GM08714 (cell line): Measurements from ENCODE around the gene MBP.

Experiments
- H3K4me3 ChIP-seq: fragments of 200-500 bp; sonication (Bioruptor generic); 2 replicates; pipeline ENCODE4 v1.5.1; 2014; ENCODE audit warnings: mild to moderate bottlenecking, low read length, inconsistent platforms
- ZNF274 ChIP-seq: IDR thresholded peaks from 2 replicates; pipeline ENCODE4 v1.6.1; 2012; ENCODE audit warnings: mild to moderate bottlenecking, low read depth, low read length

The MBP gene

GRCh38 chr18:77070627-77071026, 62.0 kb downstream of the MBP start:
- TF ChIP-seq ZNF274, result no peak
- H3K4me3 ChIP-seq, result no peak overlapping the region

DNA sequence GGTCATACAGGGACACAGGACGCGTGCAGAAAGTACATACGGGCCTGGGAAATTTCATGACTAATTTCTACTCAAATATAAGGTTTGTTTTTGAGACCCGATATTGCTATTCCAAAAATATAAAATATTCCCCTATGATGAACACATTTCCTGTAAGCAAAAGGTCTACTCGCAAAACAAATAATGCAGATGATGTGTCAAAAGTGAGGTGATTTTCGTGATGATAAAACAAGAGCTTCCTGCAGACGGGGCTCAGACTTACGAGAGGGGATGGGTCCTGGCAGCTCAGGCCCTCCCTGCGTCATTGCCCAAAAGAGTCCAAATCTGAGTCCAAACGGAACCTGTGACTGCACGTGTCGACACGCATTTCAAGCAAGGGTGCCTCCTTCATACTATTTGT, 62.7 kb downstream of the MBP start:
- H3K4me3 ChIP-seq, result no peak overlapping the region
- TF ChIP-seq ZNF274, result no peak

DNA sequence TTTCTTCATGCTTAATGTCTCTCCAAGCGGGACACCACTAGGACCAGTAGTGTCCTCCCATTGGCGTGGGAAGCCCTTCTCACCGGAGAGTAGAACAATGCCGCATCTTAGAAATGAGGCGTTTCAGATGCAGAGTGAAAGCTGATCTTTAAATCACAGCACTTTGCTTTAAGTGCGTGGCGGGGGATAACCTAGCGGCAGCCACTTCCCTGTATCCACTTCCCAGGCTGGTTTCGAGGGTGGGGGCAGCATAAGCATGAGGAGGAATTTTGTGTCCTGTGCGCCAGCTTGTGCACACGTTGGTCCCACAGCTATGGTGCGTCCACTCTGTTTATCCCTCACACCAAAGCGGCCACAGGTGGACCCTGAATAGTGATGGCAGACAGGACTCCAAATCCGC, 63.1 kb downstream of the MBP start:
- no peak for TF ChIP-seq ZNF274
- H3K4me3 ChIP-seq, result no peak overlapping the region

DNA sequence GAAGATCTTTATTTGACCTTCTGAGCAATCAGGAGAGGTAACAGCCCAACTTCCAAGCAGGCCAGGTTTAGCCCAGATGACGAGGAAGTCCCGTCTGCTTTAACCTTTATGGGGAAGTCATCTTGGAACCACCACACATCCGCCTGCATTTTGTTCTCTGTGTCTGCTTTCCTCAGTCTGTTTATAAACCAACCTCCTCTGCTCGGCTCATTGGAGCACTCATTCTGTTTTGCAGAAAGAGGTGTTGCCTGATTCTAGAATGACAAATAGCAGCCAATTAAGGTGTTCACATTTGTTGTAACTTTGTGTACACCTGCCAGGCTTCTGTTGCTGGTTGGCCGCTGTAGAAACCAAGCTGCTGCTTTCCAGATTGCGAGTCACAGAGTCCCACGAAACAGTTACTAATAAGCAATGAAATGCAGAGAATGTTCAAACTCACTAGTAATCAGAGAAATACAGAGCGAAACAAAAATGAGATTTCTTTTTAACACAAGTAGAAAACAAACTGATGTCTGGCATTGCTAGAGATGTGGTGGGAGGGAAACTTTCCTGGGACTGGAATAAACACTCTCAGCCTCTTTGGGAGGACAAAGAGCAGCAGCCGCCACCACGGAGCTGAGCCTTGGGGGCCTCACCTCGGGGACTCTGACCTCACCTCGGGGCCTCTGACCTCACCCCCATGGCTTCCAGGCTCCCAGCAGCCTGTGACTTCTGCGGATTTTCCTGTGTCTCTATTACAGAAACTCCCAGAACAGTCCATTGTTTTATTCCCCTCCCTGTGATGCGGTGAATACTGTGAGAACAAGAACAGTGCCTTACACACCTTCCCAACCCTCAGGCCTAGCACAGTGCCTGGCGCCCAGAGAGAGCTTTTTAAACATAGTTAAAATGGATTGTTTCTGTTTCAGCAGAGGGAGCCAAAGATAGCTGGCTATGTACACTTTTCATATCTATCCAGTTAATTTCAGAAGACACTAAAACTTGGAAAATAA, 64.0 kb downstream of the MBP start:
- TF ChIP-seq ZNF274, result no peak
- H3K4me3 ChIP-seq, result peak overlapping the region; percentile 29; the same call in 1 of the 2 replicates

DNA sequence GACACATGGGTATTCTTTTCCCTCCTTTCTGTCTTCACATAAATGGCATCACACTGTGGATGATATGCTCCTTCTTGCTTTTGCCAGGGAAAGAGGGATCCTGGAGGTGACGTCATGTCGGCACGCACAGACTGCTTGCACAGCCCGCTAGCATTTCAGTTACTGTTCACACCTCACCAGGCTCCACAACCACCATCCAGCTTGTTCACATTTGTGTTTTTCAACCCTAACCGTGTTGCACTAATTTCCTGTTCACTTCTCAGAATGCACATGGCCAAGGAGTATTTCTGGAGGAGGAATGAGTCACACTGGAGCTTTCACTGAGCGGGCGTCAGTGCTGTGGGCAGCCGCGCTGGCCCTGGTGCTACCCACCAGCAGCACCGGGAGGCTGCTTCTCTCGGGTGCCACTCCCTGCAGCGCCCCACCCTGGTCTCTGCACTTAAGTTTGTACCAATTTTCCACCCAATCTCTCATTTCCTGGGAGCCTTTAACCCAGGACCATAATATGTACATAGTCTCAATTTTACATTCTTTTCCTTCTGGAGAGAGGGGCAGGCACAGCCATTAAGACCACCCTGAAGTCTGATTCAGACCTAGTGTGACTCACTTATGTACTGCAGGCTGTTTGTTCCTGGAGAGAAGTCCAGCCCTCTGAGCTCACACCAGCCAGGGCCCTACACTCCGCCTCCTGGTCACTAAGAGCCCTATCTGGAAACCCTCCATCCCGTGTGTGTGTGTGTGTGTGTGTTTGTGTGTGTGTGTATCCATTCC, 65.1 kb downstream of the MBP start:
- no peak overlapping the region; the same call in 1 of the 2 replicates for H3K4me3 ChIP-seq

GRCh38 chr18:77066689-77067088, 65.9 kb downstream of the MBP start:
- no peak for TF ChIP-seq ZNF274
- no peak overlapping the region for H3K4me3 ChIP-seq

More for the DNA sequence above, 65.1 kb downstream of the MBP start:
- no peak for TF ChIP-seq ZNF274

DNA sequence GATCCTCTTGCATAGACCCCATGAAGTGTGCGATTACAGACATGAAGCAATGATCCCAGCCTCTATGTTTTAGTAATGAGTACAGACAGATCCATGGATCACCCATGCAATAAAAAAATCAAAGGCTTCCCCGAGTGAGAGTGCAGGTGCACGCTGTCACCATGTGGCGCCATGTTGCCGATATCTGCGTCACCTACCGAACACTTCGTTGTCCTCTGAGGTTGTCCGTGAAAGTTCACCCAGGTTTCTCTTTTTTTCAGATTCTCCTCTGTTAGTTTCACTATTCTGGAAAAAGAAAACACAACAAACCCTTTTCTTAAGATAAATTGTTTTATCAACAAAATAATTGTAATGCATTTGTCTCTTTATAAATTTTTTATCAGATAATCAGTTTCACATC, 66.5 kb downstream of the MBP start:
- TF ChIP-seq ZNF274, result no peak
- peak overlapping the region; percentile 11; the same call in 1 of the 2 replicates for H3K4me3 ChIP-seq

DNA sequence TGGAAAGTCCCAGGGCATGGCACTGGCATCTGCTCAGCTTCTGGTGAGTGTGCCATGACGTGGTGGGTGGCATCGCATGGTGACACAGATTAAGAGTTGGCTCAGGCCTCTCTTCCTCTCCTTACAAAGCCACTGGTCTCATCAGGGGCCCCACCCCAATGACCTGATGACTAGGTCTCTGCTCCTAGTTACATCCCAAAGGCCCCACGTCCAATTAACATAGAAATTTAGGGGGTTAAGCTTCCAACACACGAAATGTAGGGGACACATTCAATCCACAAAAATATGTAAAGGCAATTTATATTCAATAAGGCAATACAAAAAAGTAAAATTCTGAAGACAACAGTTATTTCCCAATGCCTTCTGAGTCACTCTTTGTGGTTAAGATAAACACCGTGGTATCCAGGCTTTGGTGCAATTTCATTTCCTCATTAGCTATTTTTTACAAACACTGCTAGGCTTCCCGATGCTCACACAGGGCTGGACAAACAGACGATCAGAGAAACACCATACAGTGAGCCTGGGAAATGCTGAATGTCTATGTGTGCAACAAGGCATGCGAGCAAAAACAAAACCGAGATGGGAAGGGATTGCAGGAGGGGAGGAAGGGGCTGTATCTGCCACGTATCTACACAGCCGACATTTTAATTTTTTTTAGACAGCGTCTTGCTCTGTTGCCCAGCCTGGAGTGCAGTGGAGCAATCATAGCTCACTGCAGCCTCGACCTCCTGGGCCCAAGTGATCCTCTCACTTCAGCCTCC, 67.2 kb downstream of the MBP start:
- no peak for TF ChIP-seq ZNF274
- peak overlapping the region; percentile 11; the same call in 1 of the 2 replicates for H3K4me3 ChIP-seq

DNA sequence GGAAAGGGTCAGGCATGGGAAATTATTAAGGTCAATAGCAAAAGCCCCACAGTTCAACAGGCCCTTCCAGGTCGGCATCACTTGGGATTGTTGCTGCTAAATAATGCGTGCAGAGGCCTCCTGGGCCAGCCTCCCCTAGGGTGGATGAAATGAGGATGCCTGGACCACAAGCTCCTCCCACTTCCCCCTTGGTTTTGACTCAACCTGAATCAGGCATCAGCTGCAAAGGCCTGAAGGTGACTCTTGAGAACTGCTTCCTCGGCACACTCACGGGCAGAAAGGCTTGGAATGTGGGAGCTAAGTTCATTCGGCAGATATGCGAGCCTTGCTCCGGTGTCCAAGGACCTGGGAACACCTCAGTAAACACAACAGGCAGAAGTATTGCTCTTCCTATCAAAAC, 69.3 kb downstream of the MBP start:
- no peak for TF ChIP-seq ZNF274
- no peak overlapping the region; the same call in 1 of the 2 replicates for H3K4me3 ChIP-seq

DNA sequence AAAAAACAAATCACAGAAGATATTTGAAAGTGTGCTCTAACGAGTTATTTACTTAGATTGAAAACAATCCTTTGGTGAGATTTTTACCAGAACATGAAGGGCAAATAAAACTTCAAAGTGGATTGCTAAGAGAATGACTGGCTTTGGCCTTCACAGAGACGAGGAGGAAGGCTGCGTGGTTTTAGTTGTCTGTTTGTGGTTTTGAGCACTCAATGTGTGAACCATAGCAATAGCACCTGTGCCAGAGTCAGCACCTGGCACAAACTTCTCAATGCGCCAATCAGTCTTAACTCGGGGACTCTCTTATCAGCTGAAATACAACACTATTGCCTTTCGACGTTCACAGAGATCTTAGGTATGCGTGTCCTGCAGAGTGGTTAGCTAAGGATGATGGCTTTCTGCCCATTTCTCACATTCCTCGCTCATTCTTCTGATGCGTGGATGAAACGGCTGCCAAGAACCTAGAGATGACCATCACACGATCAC, 70.0 kb downstream of the MBP start:
- no peak for TF ChIP-seq ZNF274
- H3K4me3 ChIP-seq, result peak overlapping the region; percentile 32; the same call in 1 of the 2 replicates

- TF ChIP-seq ZNF274, result no peak
- H3K4me3 ChIP-seq, result peak overlapping the region; percentile 7; the same call in 1 of the 2 replicates
Observed at GRCh38 chr18:77061946-77062517, 70.6 kb downstream of the MBP start.

GRCh38 chr18:77061281-77061945, 71.2 kb downstream of the MBP start:
- peak overlapping the region; percentile 7; the same call in 1 of the 2 replicates for H3K4me3 ChIP-seq
- no peak for TF ChIP-seq ZNF274

GRCh38 chr18:77060151-77060550, 72.4 kb downstream of the MBP start:
- TF ChIP-seq ZNF274, result no peak

More at GRCh38 chr18:77060151-77060550, 72.4 kb downstream of the MBP start:
- H3K4me3 ChIP-seq, result no peak overlapping the region
